Spleen (tissue), 7 donors: ENCODE results near the gene POU6F2.

Source experiments
- POLR2A ChIP-seq, 3 donors: fragments of 450-650 bp; IDR thresholded peaks; one replicate each; pipeline ENCODE4 v1.5.1; 2017; ENCODE audit warnings: antibody characterized with exemption in 3 of 3, mild to moderate bottlenecking in 1 of 3
- POLR2AphosphoS5 ChIP-seq, 3 donors: sonication (generic); formaldehyde crosslinking; IDR thresholded peaks; one replicate each; pipeline ENCODE4 v1.5.1; 2017; ENCODE audit warnings: antibody characterized with exemption in 3 of 3
- TF ChIP-seq, protein P1 (sequence below), 11 experiments: fragments of 200-600 bp in 7 of 11; fragments of 450-650 bp in 4 of 11; sonication (generic) in 4 of 11; IDR thresholded peaks in 8 of 11; conservative IDR thresholded peaks in 3 of 11; 1 replicate in 7 of 11; 2 replicates in 4 of 11; pipeline versions ENCODE4 v1.4.0 to v1.8.0; 2016 to 2021; ENCODE audit warnings: antibody characterized with exemption in 11 of 11, inconsistent platforms in 4 of 11, mild to moderate bottlenecking in 1 of 11
- donor health status: DM: no; HTN: no; CAD: no; lungs with moderate emphysema.
- donor health status: DM: no; HTN: no; CAD: no.
- donor health status: DM: no; HTN: no; CAD: no.

DNA sequence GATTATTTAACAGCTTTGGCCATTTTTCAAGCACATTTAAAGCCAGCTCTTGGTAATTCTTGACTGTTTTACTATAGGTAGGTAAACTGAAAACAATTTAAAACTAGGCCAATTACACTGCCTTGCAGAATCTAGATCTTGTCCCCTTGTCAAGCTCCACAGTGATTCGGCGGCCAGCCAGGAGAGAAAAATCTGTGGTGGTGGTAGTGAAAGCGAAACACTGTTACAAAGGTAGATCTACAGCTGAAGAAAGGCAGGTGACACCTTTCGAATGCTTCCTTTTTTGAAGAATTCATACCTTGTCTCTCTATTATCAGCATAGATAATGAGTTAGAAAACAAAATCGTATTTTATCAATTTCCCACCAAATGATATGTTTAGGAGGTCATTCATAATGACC, 218.3 kb downstream of the POU6F2 start:
- TF ChIP-seq, protein P1, sequence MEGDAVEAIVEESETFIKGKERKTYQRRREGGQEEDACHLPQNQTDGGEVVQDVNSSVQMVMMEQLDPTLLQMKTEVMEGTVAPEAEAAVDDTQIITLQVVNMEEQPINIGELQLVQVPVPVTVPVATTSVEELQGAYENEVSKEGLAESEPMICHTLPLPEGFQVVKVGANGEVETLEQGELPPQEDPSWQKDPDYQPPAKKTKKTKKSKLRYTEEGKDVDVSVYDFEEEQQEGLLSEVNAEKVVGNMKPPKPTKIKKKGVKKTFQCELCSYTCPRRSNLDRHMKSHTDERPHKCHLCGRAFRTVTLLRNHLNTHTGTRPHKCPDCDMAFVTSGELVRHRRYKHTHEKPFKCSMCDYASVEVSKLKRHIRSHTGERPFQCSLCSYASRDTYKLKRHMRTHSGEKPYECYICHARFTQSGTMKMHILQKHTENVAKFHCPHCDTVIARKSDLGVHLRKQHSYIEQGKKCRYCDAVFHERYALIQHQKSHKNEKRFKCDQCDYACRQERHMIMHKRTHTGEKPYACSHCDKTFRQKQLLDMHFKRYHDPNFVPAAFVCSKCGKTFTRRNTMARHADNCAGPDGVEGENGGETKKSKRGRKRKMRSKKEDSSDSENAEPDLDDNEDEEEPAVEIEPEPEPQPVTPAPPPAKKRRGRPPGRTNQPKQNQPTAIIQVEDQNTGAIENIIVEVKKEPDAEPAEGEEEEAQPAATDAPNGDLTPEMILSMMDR (IDR thresholded peaks at IDR 0.05 in 8 of 11, conservative IDR thresholded peaks at IDR 0.05 in 3 of 11), result no peak
- no peak for TF ChIP-seq POLR2AphosphoS5 (IDR thresholded peaks at IDR 0.05)
- TF ChIP-seq POLR2A (IDR thresholded peaks at IDR 0.05), result no peak
